GM19351 (cell line): ENCODE measurements around the gene CLN6.
A peak's percentile ranks its signal among the peaks of the same experiment; 100 is the strongest.
"Not testable (repeated sequence)": the region's sequence is repeated elsewhere in the genome, so short reads cannot be mapped to it uniquely, and the experiment has no call there.

ENCODE experiments used
- ATAC-seq: cut with Tn5 transposase; IDR thresholded peaks from one replicate; pipeline ENCODE4 v1.9.1; 2021; ENCODE audit warnings: mild to moderate bottlenecking, moderate library complexity; ENCODE audit not compliant: unreplicated experiment

CLN6 gene

GRCh38 chr15:68256675-68257450, 27.3 kb upstream of the CLN6 start:
- no peak for ATAC-seq

- no peak for ATAC-seq
Observed at GRCh38 chr15:68252925-68253534, 23.5 kb upstream of the CLN6 start.

DNA sequence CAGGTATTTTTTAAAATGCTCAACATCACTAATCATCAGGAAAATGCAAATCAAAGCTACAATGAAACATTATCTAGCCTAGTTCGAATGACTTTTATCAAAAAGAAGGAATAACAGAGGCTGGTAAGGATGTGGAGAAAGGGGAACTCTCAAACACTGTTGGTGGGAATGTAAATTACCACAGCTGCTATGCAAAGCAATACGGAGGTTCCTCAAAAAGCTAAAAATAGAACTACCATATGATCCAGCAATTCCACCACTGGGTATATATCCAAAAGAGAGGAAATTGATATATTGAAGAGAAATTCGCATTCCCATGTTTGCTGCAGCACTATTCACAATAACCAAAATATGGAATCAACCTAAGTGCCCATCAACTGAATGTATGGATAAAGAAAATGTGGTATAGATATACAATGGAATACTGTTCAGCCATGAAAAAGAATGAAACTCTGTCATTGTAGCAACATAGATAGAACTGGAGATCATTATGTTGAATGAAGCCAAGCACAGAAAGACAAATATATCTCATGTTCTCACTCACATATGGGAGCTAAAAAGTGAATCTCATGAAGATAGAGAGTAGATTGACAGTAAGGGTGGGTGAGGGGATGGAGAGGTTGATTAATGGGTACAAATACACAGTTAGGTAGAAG, 19.7 kb upstream of the CLN6 start:
- no peak for ATAC-seq

- ATAC-seq, result no peak
Observed at GRCh38 chr15:68244235-68244634, 14.7 kb upstream of the CLN6 start.

DNA sequence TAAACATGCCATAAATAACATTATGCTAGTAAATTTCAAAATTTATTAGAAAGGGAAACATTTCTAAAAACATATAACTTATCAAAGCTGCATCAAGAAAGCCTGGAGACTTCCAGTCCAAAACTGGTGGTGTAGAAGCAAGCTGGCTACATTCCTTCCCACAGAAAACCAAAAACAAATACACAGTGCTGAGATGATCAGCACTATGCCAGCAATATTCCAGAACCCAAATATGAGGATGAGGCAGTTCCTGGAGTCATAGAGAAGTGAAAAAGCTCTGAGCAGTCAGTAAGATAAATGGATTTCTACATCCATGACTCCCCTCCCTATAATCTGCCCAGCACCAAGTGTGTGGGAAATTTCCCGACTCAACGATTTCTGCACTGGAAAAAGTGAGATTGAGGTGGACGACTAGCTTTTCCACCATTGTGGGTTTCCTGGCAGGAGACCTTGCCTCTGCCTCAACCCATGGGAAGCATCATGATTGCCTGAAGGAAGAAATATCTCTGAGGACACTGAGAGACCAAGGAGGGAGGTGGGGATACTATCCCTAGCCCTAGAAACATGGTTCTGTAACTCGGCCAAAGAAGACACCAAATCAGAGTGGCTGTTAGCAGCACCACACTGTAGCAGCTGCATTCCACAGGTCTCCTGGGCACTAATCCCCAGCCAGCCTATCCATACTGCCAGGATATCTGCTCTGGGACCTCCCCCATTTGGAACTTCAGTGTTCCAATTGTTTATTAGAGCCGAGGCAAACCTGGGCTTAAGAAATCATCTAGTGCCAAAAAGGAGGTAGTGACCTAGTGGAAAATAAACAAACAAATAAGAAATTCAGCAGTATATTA, 11.8 kb upstream of the CLN6 start:
- no peak for ATAC-seq

- ATAC-seq, result no peak
Observed at GRCh38 chr15:68239025-68239424, 9.5 kb upstream of the CLN6 start.

DNA sequence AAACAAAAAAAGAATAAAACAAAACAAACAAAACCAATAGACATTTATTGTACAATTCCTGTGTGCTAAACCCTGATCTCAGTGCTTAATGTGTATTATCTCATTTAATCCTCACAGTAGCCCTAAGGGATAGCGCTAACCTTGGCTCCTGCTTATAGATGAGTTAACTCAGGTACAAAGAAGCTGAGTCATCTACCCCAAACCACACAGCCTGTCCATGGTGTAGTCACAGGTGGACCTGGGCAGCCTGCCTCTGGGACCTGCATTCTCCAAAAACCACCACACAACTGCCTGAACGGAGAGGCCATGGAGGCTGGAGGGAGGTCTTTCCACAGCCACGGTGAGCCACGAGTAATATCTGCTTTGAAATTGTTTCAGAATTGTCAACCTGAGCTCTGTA, 5.5 kb upstream of the CLN6 start:
- no peak for ATAC-seq

DNA sequence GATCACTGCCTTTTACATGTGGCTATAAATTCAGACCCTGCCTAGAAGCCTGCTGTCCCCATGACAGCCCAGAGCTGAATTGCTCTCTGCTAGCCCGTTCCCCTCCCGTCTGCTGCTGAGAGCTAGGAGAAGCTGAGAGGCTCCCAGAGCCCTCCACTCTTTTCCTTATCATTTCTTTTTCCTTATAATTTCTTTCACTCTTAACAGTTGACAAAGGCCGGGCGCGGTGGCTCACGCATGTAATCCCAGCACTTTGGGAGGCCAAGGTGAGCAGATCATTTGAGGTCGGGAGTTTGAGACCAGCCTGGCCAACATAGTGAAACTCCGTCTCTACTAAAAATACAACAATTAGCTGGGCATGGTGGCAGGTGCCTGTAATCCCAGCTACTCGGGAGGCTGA, 5.0 kb upstream of the CLN6 start:
- not testable (repeated sequence) for ATAC-seq

DNA sequence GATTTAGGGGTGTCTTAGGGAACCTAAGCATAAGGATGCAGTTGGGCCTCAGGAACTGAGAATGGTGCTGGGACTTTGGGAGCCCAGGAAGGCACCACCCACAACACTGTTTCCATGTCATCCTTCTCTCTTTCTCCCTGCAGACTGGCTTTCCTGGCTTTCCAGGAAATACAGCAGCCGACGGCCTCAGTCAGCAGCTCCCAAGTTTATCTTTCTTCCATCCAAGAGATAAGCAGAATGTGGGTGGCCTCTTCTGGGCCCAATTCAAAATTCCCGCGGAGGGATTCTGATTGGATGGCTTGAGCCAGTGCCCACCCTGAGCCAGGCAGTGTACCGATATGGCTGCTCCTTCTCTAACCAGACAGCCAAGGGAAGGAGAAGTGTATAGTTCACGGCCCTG, 4.5 kb upstream of the CLN6 start:
- ATAC-seq, result no peak

- no peak for ATAC-seq
Observed at GRCh38 chr15:68232937-68233336, 3.4 kb upstream of the CLN6 start.

GRCh38 chr15:68232449-68232848, 2.9 kb upstream of the CLN6 start:
- ATAC-seq, result no peak

- ATAC-seq, result no peak
Observed at GRCh38 chr15:68231102-68231818, 1.7 kb upstream of the CLN6 start.

GRCh38 chr15:68230157-68231100, 901 bp upstream of the CLN6 start:
- no peak for ATAC-seq

GRCh38 chr15:68228971-68229385, 550 bp downstream of the CLN6 start:
- peak; percentile 9 for ATAC-seq

DNA sequence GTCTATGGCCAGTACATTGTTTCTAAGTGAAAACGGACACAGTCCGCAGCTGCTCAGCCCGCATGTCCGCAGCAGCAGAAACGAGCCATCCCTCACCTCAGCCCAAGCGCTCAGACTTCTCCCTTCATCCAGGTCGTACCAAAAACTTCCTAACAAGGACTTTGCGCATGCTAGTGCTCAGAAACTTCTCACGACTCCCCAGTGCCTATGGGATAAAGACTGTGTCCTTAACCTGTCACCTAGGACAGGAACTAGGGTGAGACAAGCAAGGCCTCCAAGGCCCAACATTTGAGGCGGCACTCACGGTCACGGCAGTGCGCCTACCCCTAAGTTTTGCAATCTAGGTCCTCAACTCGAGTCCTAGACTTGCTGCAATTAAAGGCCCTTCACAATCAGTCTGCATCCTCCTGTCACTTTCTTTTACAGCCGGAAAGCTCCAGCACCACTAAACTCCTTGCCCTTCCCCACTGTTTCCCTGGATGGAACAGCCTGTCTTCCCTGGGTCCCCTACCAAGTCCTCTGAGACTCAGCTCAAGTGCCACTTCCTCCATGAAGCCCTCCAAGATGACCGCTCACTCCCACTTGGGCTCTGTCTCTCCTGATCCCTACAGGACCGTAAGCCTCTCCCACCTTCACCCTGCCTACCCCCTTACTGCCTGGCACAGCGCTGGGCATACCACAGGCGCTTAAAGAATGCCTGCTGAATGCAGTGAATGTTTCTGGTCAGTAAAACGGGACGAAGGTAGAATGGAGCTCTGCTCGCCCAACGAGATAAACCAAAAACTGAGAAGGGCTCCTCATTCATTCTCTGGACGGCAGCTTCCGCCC, 1.2 kb downstream of the CLN6 start:
- ATAC-seq, result no peak

DNA sequence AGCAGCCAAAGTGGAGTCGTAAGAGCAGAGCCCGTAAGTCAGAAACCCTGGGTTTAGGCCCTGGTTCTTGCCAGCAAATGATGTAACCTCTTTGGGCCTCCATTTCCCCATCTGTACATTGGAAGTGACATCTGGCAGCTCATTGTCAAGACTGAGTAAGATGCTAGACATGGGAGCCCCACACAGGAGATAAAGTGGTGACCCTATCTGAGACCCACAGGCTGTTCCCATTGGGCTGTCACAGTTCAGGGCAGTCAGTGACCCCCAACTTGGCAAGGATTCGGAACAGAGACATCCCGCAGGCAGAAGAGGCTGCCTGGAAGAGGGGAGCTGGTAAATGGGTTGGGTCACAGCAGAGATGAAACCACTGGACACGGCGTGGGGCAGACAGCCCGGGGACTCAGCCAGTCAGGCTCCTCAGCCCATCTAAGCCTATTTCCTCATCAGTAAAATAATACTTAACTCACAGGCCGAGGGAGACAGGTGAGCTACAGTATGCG, 1.8 kb downstream of the CLN6 start:
- no peak for ATAC-seq

DNA sequence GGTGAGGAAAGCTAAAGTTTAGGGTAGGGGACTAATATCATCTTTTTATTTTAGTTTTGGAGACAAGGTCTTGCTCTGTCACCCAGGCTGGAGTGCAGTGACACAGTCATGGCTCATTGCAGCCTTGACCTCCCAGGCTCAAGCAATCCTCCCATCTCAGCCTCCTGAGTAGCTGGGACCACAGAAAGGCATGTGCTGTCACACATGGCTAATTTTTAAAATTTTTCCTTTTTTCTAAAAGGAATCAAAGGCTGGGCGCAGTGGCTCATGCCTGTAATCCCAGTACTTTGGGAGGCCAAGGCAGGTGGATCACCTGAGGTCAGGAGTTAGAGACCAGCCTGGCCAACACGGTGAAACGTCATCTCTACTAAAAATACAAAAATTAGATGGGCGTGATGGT, 4.1 kb downstream of the CLN6 start:
- not testable (repeated sequence) for ATAC-seq

- no peak for ATAC-seq
Observed at GRCh38 chr15:68224546-68225250, 4.8 kb downstream of the CLN6 start.
